IPS-15b (cell line): ENCODE results near the gene GLOD5.

Source experiments
- H3K27me3 ChIP-seq: one replicate; pipeline ENCODE4 v1.6.1; 2013; ENCODE audit warnings: low read length; ENCODE audit not compliant: control insufficient read depth, insufficient read depth
- H3K36me3 ChIP-seq: one replicate; pipeline ENCODE4 v1.6.1; 2013; ENCODE audit warnings: low read length; ENCODE audit not compliant: control insufficient read depth, insufficient read depth
- H3K4me1 ChIP-seq: one replicate; pipeline ENCODE4 v1.6.1; 2013; ENCODE audit warnings: mild to moderate bottlenecking, low read length; ENCODE audit not compliant: control insufficient read depth, insufficient read depth
- H3K4me3 ChIP-seq: one replicate; pipeline ENCODE4 v1.5.1; 2013; ENCODE audit warnings: low read depth, low read length
- H3K9ac ChIP-seq: one replicate; pipeline ENCODE4 v1.6.1; 2013; ENCODE audit warnings: low read depth, mild to moderate bottlenecking, low read length
- H3K9me3 ChIP-seq: one replicate; pipeline ENCODE4 v1.6.1; 2013; ENCODE audit warnings: mild to moderate bottlenecking, low read length; ENCODE audit not compliant: control insufficient read depth, insufficient read depth

Gene GLOD5

DNA sequence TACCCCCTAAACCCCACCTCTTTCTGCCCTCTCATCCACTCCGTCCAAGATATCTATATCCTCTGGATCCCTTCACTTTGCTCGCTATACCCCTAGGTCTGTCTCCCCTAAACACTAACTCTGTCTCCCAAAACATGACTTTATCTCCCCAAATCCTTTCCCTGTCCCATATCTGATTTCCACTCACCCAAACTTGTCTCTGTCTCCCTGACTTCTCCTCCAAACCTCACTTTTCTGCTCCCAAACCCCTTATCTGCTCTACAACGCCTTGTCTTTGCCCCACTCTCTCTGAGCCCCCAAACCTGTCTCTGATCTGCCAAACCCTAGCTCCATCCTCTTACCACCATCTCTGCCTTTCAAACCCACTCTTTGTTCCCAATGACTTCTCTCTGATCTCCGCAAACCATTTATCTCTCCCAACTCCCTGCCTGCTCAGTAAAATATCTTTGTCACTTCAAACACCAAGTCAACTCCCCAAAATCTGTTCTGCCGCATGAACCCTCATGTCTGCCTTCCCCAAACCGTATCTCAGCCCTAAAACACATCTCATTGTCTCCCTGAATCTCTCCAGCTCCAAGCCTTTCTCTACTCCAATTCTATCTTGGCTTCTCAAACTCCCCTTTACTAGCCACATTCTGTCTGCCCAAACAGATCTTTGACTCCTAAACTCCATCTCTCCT lies 25.4 kb downstream of the GLOD5 start:
- no peak overlapping the region for H3K4me3 ChIP-seq
- no peaks in the 10 kb centered on the region for H3K36me3 ChIP-seq
- H3K9me3 ChIP-seq = no peaks in the 10 kb centered on the region
- H3K9ac ChIP-seq = no peak overlapping the region
- H3K27me3 ChIP-seq = no peaks in the 10 kb centered on the region
- H3K4me1 ChIP-seq = no peaks in the 10 kb centered on the region

GRCh38 chrX:48787505-48788443 lies 26.2 kb downstream of the GLOD5 start:
- Histone ChIP-seq H3K27me3 (no peaks in the 10 kb centered on the region), H3K4me1 (no peaks in the 10 kb centered on the region), H3K9ac (no peak overlapping the region), H3K9me3 (no peaks in the 10 kb centered on the region), H3K36me3 (no peaks in the 10 kb centered on the region), H3K4me3 (no peak overlapping the region)

DNA sequence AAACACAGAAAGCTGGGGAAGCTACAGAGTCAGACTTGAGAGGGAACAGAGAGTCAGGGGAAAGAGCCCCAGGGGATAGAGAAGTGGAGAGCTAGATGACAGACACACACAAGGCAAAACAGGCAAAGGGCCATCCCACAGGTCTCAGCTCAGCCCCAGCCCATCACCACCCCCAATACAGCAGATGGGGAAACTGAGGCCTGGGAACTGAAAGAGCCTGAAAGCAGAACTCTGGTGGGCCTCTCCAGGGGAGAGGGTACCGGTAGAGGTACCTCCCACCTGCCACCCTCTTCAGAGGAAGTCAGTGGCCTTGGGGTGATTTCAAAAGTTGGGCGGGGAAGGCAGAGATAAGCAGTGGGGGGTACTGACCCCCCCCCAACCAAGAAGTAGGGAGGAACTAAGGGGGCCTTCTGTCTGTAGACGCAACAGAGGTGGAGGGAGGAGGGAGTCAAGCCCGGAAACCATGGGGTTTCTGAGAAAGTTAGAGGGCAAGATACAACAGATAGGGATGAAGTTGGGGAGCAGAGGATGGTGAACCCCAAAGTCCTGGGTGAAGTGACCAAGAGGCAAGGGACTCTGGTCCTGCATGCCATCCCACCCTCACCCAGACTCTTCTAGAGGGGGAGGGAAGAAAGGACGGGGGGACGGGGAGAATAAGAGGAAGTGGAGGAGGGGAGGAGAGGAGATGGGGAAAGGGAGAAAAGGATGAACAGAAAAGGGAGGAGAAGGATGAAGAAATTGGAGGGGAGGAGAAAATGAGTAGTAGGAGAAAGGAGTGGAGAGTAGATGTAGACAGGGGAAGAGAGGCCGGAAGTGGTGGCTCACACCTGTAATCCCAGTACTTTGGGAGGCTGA lies 28.0 kb downstream of the GLOD5 start:
- Histone ChIP-seq H3K36me3 (no peaks in the 10 kb centered on the region), H3K4me1 (no peaks in the 10 kb centered on the region), H3K27me3 (no peaks in the 10 kb centered on the region)

DNA sequence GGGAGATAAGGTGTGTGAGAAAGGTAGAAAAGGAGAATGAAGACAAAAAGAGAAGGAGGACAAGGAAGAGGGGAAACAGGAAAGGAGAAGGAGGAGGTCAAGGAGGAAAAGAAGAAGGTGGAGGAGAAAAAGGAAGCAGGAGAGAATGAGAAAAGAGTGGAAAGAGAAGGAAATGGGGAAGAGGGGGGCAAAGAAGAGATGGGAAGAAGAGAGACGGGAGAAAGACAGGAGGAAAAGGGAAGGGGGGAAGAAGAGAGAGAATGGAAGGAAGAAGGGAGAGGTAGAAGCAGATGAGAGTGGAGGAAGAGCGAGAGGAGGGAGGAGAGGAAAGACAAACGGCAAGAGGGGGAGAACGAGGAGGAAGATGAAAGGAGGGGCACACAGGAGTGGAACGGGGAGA lies 28.9 kb downstream of the GLOD5 start:
- no peaks in the 10 kb centered on the region for H3K36me3 ChIP-seq
- H3K4me1 ChIP-seq = no peaks in the 10 kb centered on the region
- no peaks in the 10 kb centered on the region for H3K27me3 ChIP-seq
- H3K9me3 ChIP-seq = no peaks in the 10 kb centered on the region
- H3K4me3 ChIP-seq = no peak overlapping the region
- H3K9ac ChIP-seq = no peak overlapping the region

More for the DNA sequence above, 28.0 kb downstream of the GLOD5 start:
- Histone ChIP-seq H3K9me3 (no peaks in the 10 kb centered on the region), H3K4me3 (no peak overlapping the region), H3K9ac (no peak overlapping the region)

DNA sequence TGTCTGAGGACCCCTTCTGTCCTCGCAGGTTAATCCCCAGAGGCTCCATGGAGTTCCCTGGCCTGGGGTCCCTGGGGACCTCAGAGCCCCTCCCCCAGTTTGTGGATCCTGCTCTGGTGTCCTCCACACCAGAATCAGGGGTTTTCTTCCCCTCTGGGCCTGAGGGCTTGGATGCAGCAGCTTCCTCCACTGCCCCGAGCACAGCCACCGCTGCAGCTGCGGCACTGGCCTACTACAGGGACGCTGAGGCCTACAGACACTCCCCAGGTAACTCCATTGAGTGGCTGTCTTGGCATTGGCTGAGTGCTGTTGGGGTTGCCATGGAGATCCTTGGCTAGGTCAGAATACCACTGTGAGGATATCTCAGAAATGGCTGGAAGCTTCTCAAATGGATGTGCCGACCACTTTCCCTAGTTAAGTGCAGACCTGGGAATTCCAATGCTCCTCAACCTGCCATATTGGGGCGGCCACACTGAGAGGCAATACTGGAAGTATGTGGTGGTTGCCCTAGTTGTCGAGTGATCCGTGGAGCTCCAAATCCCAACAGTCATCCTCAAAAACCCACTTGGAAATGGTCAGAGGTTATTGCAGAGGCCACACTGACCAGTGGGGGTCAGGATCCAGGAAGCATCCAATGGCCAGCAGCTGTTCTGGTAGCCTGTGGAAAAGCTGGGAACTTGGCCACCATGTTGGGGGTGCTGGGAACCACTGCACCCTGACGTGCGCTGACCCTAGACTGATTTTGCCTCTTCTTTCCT lies 29.7 kb downstream of the GLOD5 start:
- no peaks in the 10 kb centered on the region for H3K9me3 ChIP-seq
- no peaks in the 10 kb centered on the region for H3K36me3 ChIP-seq
- no peak overlapping the region for H3K4me3 ChIP-seq
- H3K9ac ChIP-seq = no peak overlapping the region
- no peaks in the 10 kb centered on the region for H3K27me3 ChIP-seq
- H3K4me1 ChIP-seq = no peaks in the 10 kb centered on the region

- Histone ChIP-seq H3K9me3 (no peaks in the 10 kb centered on the region), H3K36me3 (no peaks in the 10 kb centered on the region), H3K27me3 (no peaks in the 10 kb centered on the region), H3K4me3 (no peak overlapping the region), H3K4me1 (no peaks in the 10 kb centered on the region), H3K9ac (no peak overlapping the region)
These were observed 30.7 kb downstream of the GLOD5 start for GRCh38 chrX:48792219-48792618.

GRCh38 chrX:48793935-48794334 lies 32.4 kb downstream of the GLOD5 start:
- H3K36me3 ChIP-seq = no peaks in the 10 kb centered on the region
- no peak overlapping the region for H3K9ac ChIP-seq

DNA sequence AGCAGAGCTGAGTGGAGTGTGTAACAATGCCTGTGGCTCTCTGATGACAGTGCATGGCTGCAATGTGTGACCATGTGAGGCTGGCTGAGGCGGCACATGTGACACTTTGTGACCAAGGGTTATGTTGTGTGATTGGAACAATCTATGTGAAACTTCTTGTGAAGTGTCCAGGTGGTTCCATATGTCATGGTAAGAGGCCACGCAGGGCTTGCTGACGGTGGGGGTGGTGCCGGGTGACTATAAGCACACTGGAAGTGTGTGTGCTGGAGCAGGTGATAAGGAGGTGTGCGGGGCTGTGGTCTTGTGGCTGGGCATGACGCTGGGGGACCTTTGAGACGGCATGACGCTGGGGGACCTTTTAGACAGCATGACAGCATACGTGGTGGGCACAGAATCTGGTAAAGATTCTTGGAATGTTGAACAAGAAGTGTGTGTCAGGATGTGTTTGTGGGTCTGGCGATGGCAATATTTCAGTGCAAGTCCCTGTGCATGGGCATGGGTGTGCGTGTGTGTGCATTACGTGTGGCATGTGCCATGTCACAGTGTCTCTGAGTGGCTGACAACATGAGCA lies 32.9 kb downstream of the GLOD5 start:
- H3K27me3 ChIP-seq = no peaks in the 10 kb centered on the region

More at GRCh38 chrX:48793935-48794334, 32.4 kb downstream of the GLOD5 start:
- Histone ChIP-seq H3K27me3 (no peaks in the 10 kb centered on the region), H3K4me3 (no peak overlapping the region), H3K4me1 (no peaks in the 10 kb centered on the region), H3K9me3 (no peaks in the 10 kb centered on the region)

DNA sequence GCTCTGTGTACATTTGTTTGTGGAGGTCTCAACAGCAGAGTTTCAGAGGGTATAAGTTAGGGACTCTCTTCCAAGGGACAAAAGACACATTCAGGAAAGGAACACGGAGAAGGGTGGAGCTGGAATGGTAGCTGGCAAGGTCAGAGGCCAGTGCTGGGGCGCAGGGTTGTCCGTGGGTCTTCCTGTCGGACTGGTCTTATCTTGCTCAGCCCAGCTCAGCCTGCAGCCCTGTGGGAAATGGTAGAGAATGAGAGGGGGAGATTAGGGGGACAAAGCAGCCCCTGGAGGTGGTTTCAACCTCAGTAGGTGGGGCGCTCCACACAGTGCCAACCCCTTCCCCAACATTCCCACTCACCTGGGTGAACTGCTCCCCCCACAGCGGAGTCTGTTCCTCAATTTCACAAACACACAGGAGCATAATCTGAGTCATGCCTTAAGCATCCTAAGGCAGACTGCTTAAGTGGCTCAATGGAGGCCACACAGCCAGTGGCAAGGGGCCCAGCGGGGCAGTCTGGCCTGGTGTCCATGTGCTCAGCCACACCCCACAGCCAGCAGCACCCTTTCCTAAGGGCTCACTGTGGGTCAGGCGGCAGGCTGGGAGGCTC lies 33.5 kb downstream of the GLOD5 start:
- no peaks in the 10 kb centered on the region for H3K4me1 ChIP-seq
- H3K36me3 ChIP-seq = no peaks in the 10 kb centered on the region
- no peak overlapping the region for H3K4me3 ChIP-seq
- no peaks in the 10 kb centered on the region for H3K9me3 ChIP-seq
- H3K9ac ChIP-seq = no peak overlapping the region
- no peaks in the 10 kb centered on the region for H3K27me3 ChIP-seq

More for the DNA sequence above, 32.9 kb downstream of the GLOD5 start:
- H3K4me3 ChIP-seq = no peak overlapping the region
- no peak overlapping the region for H3K9ac ChIP-seq
- H3K36me3 ChIP-seq = no peaks in the 10 kb centered on the region
- H3K9me3 ChIP-seq = no peaks in the 10 kb centered on the region
- no peaks in the 10 kb centered on the region for H3K4me1 ChIP-seq

DNA sequence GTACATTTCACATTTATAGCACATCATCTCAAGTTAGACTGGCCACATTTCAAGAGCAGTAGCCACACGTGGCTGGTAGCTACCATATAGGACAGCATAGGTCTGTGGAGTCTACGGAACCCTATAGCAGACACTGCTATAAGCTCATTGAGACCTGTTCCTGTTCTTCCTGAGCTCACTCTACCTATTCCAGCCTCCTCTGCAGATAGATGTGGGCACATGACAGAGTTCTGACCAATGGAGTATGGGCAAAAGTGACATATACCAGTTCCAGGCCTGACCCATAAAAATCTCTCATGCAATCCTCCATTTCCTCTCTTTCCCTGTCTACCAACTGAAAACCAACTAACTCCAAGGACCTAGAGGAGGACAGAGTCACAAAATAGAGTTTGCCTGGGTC lies 36.8 kb downstream of the GLOD5 start:
- no peaks in the 10 kb centered on the region for H3K4me1 ChIP-seq
- H3K9ac ChIP-seq = no peak overlapping the region
- H3K4me3 ChIP-seq = no peak overlapping the region
- no peaks in the 10 kb centered on the region for H3K36me3 ChIP-seq
- no peaks in the 10 kb centered on the region for H3K27me3 ChIP-seq
- no peaks in the 10 kb centered on the region for H3K9me3 ChIP-seq
